Calu3 (cell line): ENCODE data around the gene KANK3. TPM values are rescaled to one million over a fixed set of nuclear protein-coding genes. Genes with fewer than 3 reads are reported as not detected.

Experiments used
- Bru-seq: library from RNA; stranded (reverse); fragments of 400-500 nt; gene quantifications from one replicate; lab custom pipeline; 2021; lab: Mats Ljungman, UMichigan
- BruChase-seq, 2 experiments: library from RNA; stranded (reverse); fragments of 400-500 nt; gene quantifications; one replicate each; lab custom pipeline; 2021; lab: Mats Ljungman, UMichigan
- BruUV-seq: library from RNA; stranded (reverse); fragments of 400-500 nt; replicated peaks from 2 replicates; lab custom pipeline; 2021; lab: Mats Ljungman, UMichigan
- CTCF ChIA-PET: fragments of 300-600 bp; sonication (Branson Sonifier 250); formaldehyde crosslinking; loops from one replicate; lab custom pipeline; 2022; ENCODE audit warnings: antibody characterized with exemption; lab: Charles Lee
- DNase-seq: peaks from one replicate; pipeline ENCODE4 v3.0.0; 2022
- H3K27ac Mint-ChIP-seq: one replicate; pipeline ENCODE4 v1.8.0; 2022; ENCODE audit warnings: mixed read lengths; ENCODE audit not compliant: unreplicated experiment
- H3K27me3 Mint-ChIP-seq: one replicate; pipeline ENCODE4 v1.8.0; 2022; ENCODE audit warnings: mixed read lengths; ENCODE audit not compliant: unreplicated experiment
- H3K36me3 Mint-ChIP-seq: one replicate; pipeline ENCODE4 v1.8.0; 2022; ENCODE audit warnings: mild to moderate bottlenecking, moderate library complexity, mixed read lengths; ENCODE audit not compliant: insufficient read depth, unreplicated experiment
- H3K4me1 Mint-ChIP-seq: one replicate; pipeline ENCODE4 v1.8.0; 2022; ENCODE audit warnings: mild to moderate bottlenecking, low read depth, mixed read lengths; ENCODE audit not compliant: unreplicated experiment
- H3K4me3 Mint-ChIP-seq: one replicate; pipeline ENCODE4 v1.8.0; 2022; ENCODE audit warnings: mild to moderate bottlenecking, low read depth, moderate library complexity, mixed read lengths; ENCODE audit not compliant: unreplicated experiment
- H3K9me3 Mint-ChIP-seq: one replicate; pipeline ENCODE4 v1.8.0; 2022; ENCODE audit warnings: low read depth, mixed read lengths; ENCODE audit not compliant: unreplicated experiment
- intact Hi-C: fragments of 100-400 bp; cut with micrococcal nuclease; formaldehyde crosslinking; loops from one replicate; pipeline ENCODE4 v1.10.0; 2022; ENCODE audit not compliant: unreplicated experiment
- long read RNA-seq: library from polyadenylated mRNA; stranded (forward); transcript quantifications from one replicate; pipeline ENCODE4 v2.0.0, GENCODE V29; 2022
- total RNA-seq: library from RNA; stranded (reverse); gene quantifications from 2 replicates; pipeline ENCODE4 v1.2.3, GENCODE V29; 2022
- TF ChIP-seq, protein P1 (sequence below): fragments of 200-600 bp; IDR thresholded peaks from one replicate; pipeline ENCODE4 v1.8.0; 2022; ENCODE audit warnings: antibody characterized with exemption; ENCODE audit not compliant: unreplicated experiment

KANK3 gene
- total RNA-seq, result 0.17 TPM in 1 of 2 replicates, not detected in the other
- Bru-seq, nascent RNA, result percentile 10 among the genes with signal in this experiment
- BruChase-seq, experiment 1, labeled RNA remaining after a 6-hour chase, result percentile 10 among the genes with signal in this experiment
- percentile 13 among the genes with signal in this experiment for BruChase-seq, experiment 2, labeled RNA remaining after a 2-hour chase
- long read RNA-seq, result 0 reads

DNA sequence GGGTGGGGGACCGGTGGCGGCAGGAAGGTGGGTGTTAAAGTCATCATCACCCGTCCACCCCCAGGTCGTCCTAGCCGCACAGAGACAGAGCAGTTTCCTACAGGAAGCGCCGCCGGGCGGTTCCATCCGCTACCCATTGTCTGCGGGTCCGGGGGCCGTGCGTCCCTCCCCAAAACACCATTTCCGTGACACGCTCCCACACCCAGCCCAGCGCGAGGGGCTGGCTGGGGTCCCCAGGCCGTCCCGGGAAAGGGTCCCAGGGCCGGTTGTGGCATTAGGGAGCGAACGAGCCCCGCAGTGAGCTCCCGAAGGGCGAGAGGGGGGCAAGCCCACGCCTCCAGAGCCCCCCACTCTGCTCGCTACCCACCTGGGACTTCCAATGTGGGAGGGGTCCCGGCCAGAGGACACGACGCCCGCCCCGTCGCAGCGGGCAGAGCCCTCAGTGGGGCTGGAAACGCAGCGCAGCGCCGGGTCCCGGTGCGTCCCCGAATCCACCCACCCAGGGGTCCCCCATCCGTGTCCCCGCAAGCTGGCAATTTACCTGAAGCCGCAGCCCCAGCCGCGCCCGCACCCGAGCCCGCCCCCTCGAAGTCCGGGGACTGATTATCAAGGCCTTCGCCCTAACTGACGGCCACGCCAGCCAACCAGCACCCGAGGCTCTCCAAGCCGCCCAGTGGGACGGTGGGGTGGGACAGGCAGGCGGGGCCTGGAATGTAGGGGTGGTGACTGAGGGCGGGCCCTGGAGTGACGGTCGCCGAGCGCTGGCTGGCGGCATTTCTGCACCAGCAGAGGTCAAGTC lies at the start of gene KANK3:
Gene KANK3, minus strand, starts transcription at position 579 of the 799 bp plus-strand sequence. CDS start 5,434 bp downstream, outside the sequence.
- no peak within 1 kb of the TSS for H3K27ac Mint-ChIP-seq

DNA sequence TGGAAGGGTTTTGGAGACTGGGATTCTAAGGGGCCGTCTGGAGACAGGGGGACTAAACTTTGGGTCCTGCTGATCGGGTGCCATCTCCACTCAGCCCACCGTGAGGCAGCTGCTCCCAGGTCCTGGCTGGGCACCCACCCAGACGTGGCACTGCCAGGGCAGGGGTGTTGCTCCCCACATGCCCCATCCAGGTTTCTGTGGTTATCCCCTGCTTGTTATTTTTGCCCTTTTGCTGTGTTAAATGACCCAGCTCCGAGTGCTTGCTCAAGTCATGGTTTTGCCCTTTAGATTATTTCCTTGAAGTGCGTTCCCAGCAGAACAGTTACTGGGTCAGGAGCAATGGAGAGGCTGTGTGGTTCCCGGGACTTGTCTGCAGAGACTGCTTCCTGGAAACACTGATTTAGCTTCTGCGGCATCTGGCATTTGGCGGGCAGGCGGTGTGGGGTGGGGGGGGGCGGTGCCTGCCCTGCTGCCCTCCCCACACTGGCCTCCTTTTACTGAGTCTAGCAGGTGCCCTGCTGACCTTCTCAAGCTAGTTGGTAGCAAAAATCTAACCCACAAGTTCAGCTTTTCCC lies 49.0 kb upstream of the KANK3 start:
- H3K27me3 Mint-ChIP-seq, result no peaks in the 10 kb centered on the region
- no peak overlapping the region for H3K4me3 Mint-ChIP-seq
- CTCF ChIA-PET, result interaction anchor here (0.6 to 0.7 kb wide), 2 partner anchors 12 to 35 kb away, joined by 3 to 5 read pairs; no protein-coding TSS in a partner anchor
- H3K27ac Mint-ChIP-seq, result no peak overlapping the region
- intact Hi-C loops, result no loop called here
- no peak for DNase-seq
- peaks cover 31% of the 10 kb centered on the region for H3K36me3 Mint-ChIP-seq
- TF ChIP-seq, protein P1, sequence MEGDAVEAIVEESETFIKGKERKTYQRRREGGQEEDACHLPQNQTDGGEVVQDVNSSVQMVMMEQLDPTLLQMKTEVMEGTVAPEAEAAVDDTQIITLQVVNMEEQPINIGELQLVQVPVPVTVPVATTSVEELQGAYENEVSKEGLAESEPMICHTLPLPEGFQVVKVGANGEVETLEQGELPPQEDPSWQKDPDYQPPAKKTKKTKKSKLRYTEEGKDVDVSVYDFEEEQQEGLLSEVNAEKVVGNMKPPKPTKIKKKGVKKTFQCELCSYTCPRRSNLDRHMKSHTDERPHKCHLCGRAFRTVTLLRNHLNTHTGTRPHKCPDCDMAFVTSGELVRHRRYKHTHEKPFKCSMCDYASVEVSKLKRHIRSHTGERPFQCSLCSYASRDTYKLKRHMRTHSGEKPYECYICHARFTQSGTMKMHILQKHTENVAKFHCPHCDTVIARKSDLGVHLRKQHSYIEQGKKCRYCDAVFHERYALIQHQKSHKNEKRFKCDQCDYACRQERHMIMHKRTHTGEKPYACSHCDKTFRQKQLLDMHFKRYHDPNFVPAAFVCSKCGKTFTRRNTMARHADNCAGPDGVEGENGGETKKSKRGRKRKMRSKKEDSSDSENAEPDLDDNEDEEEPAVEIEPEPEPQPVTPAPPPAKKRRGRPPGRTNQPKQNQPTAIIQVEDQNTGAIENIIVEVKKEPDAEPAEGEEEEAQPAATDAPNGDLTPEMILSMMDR, result no peak
- H3K9me3 Mint-ChIP-seq, result no peaks in the 10 kb centered on the region
- BruUV-seq, result no TSS peak
- H3K4me1 Mint-ChIP-seq, result peaks cover 4% of the 10 kb centered on the region

More for the DNA sequence above, at the start of gene KANK3:
- intact Hi-C loops, result no loop called here
- CTCF ChIA-PET, result no interaction called here
- peaks cover 5% of the 10 kb centered on the region for H3K36me3 Mint-ChIP-seq
- TF ChIP-seq, protein P1, result no peak
- peak; percentile 95 for DNase-seq
- no peaks in the 10 kb centered on the region for H3K9me3 Mint-ChIP-seq
- H3K4me1 Mint-ChIP-seq, result no peaks in the 10 kb centered on the region
- H3K27me3 Mint-ChIP-seq, result peaks cover 22% of the 10 kb centered on the region
- peak within 1 kb of the TSS; percentile 40 for H3K4me3 Mint-ChIP-seq
- no TSS peak for BruUV-seq

DNA sequence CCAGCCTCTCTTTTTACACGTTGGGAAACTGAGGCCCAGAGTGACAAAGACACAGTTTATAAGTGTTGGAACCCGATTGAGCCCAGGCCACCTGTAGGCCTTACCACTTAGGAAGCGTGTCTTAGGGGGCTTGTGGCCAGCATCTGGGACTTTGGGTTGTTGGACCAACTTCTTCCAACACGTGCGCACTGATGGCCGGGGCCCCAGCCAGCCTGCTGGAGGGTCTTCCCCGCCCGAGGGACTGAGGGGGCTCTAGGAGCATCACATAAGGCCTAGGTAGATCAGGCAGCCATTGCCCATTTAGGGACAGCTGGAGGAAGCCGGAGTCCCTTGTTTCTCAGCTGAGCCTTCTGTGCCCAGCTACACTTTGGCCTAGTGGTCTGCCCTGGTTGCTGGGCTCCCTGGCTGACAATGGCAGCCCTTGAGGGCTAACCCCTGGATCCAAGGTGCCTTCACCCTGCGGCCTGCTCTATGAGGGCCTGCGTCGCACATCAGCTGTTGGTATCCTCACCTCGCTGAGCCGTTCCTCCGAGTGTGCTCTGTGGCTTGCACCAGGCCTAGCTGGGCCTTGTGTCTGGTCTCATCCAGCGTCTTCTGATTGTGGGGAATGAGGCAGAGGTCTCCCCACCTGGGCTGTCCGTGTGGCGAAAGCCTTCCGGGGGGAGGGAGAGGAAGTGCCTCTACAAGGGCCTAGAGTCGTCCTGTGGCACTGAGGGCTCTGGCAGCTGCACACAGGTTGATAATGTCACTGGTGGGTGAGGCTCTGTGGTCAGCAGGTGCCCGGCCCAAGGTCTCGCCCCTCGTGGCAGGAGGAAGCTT lies 48.3 kb upstream of the KANK3 start:
- CTCF ChIA-PET, result interaction anchor here (0.6 to 1.5 kb wide), 2 partner anchors 22 to 31 kb away, joined by 3 to 4 read pairs; partner anchors contain the start of gene MARCHF2
- Mint-ChIP-seq H3K36me3 (peaks cover 31% of the 10 kb centered on the region), H3K9me3 (no peaks in the 10 kb centered on the region), H3K27me3 (no peaks in the 10 kb centered on the region), H3K27ac (no peak overlapping the region), H3K4me1 (no peaks in the 10 kb centered on the region), H3K4me3 (peak overlapping the region; percentile 77)
- no TSS peak for BruUV-seq
- TF ChIP-seq, protein P1, result no peak
- intact Hi-C loops, result no loop called here
- no peak for DNase-seq

DNA sequence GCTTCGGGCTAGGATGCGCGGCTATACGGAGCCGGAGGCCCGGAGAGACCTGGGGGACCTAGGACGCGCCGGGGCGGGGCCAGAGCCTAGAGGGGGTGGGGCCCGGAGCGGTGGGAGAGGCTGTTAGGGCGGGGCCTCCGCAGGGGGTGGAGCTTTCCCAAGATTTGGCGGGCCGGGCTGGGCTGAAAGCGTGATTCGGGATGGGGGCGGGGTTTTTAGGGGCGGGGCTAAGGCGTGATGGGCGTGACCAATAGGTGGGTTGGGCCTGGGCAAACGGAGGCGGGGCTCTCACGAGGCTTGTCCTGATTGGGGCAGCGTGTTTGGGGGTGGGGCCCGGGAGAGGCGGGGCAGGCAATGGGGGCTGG lies 47.5 kb upstream of the KANK3 start:
- Mint-ChIP-seq H3K36me3 (peaks cover 31% of the 10 kb centered on the region), H3K27ac (peak overlapping the region; percentile 95), H3K9me3 (no peaks in the 10 kb centered on the region), H3K4me3 (peak overlapping the region; percentile 77), H3K4me1 (peaks cover 4% of the 10 kb centered on the region), H3K27me3 (no peaks in the 10 kb centered on the region)
- TF ChIP-seq, protein P1, result no peak
- BruUV-seq, result no TSS peak
- CTCF ChIA-PET, result interaction anchor here (0.6 to 1.5 kb wide), 5 partner anchors 22 to 172 kb away, joined by 3 to 7 read pairs (median 4); partner anchors contain the start of gene MARCHF2
- DNase-seq, result peak; percentile 92
- intact Hi-C loops, result no loop called here
